ENCODE results near the gene ACOX2. TPM values are rescaled to one million over a fixed set of nuclear protein-coding genes. Genes with fewer than 3 reads are reported as not detected.

ACOX2 gene
- total and polyA plus RNA-seq, 2 of the 13 experiments (the other 11 are each of a cell fraction or from before 2014, with no cell fraction given) = 42.6 to 98.5 TPM

- TF ChIP-seq, protein P1, sequence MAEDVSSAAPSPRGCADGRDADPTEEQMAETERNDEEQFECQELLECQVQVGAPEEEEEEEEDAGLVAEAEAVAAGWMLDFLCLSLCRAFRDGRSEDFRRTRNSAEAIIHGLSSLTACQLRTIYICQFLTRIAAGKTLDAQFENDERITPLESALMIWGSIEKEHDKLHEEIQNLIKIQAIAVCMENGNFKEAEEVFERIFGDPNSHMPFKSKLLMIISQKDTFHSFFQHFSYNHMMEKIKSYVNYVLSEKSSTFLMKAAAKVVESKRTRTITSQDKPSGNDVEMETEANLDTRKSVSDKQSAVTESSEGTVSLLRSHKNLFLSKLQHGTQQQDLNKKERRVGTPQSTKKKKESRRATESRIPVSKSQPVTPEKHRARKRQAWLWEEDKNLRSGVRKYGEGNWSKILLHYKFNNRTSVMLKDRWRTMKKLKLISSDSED (CRISPR knock-in tag; IDR thresholded peaks at IDR 0.05) = no peak
- TF ChIP-seq RORA (CRISPR knock-in tag; IDR thresholded peaks at IDR 0.05) = no peak
- TF ChIP-seq ZSCAN20 (CRISPR knock-in tag; IDR thresholded peaks at IDR 0.05; ENCODE audit: borderline replicate concordance) = no peak
- TF ChIP-seq MXD3 (CRISPR knock-in tag; IDR thresholded peaks at IDR 0.05) = no peak
- no peak for TF ChIP-seq KIAA2018 (CRISPR knock-in tag; IDR thresholded peaks at IDR 0.05; ENCODE audit: borderline replicate concordance)
- peak; percentile 94 for TF ChIP-seq NCOR1 (IDR thresholded peaks at IDR 0.05; ENCODE audit: borderline replicate concordance, low read length)
- TF ChIP-seq FLYWCH1 (CRISPR knock-in tag; IDR thresholded peaks at IDR 0.05) = no peak
- TF ChIP-seq SNRNP70 (IDR thresholded peaks at IDR 0.05; ENCODE audit: low read depth, low read length) = no peak
- TF ChIP-seq, protein P2, sequence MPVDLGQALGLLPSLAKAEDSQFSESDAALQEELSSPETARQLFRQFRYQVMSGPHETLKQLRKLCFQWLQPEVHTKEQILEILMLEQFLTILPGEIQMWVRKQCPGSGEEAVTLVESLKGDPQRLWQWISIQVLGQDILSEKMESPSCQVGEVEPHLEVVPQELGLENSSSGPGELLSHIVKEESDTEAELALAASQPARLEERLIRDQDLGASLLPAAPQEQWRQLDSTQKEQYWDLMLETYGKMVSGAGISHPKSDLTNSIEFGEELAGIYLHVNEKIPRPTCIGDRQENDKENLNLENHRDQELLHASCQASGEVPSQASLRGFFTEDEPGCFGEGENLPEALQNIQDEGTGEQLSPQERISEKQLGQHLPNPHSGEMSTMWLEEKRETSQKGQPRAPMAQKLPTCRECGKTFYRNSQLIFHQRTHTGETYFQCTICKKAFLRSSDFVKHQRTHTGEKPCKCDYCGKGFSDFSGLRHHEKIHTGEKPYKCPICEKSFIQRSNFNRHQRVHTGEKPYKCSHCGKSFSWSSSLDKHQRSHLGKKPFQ (CRISPR knock-in tag; IDR thresholded peaks at IDR 0.05; ENCODE audit: insufficient replicate concordance) = no peak
- TF ChIP-seq RFXANK (CRISPR knock-in tag; IDR thresholded peaks at IDR 0.05) = no peak
- no peak for TF ChIP-seq ZNF891 (CRISPR knock-in tag; IDR thresholded peaks at IDR 0.05)
- TF ChIP-seq, protein P3, sequence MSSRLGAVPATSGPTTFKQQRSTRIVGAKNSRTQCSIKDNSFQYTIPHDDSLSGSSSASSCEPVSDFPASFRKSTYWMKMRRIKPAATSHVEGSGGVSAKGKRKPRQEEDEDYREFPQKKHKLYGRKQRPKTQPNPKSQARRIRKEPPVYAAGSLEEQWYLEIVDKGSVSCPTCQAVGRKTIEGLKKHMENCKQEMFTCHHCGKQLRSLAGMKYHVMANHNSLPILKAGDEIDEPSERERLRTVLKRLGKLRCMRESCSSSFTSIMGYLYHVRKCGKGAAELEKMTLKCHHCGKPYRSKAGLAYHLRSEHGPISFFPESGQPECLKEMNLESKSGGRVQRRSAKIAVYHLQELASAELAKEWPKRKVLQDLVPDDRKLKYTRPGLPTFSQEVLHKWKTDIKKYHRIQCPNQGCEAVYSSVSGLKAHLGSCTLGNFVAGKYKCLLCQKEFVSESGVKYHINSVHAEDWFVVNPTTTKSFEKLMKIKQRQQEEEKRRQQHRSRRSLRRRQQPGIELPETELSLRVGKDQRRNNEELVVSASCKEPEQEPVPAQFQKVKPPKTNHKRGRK (CRISPR knock-in tag; IDR thresholded peaks at IDR 0.05) = no peak
- TF ChIP-seq NFYC (CRISPR knock-in tag; IDR thresholded peaks at IDR 0.05) = no peak
- no peak for TF ChIP-seq PAF1 (CRISPR knock-in tag; IDR thresholded peaks at IDR 0.05)
- TF ChIP-seq ZNF253 (CRISPR knock-in tag; IDR thresholded peaks at IDR 0.05; ENCODE audit: borderline replicate concordance) = no peak
Measured at GRCh38 chr3:58535531-58536500, 1.2 kb downstream of the ACOX2 start (continued).
